GM19372 (cell line): ENCODE data around the gene EXT2.

Experiments
- ATAC-seq: cut with Tn5 transposase; IDR thresholded peaks from one replicate; pipeline ENCODE4 v1.9.1; 2021; ENCODE audit warnings: mild to moderate bottlenecking, low read depth, moderate library complexity; ENCODE audit not compliant: unreplicated experiment

EXT2 gene

GRCh38 chr11:44279483-44279882 lies 184.0 kb downstream of the EXT2 start:
- no peak for ATAC-seq

- ATAC-seq = no peak
Observed at GRCh38 chr11:44280257-44280656, 184.8 kb downstream of the EXT2 start.

- ATAC-seq = no peak
Observed at GRCh38 chr11:44281151-44281550, 185.7 kb downstream of the EXT2 start.

- ATAC-seq = no peak
Observed at GRCh38 chr11:44282620-44283019, 187.1 kb downstream of the EXT2 start.

GRCh38 chr11:44285756-44286155 lies 190.3 kb downstream of the EXT2 start:
- ATAC-seq = no peak

GRCh38 chr11:44286268-44286880 lies 190.9 kb downstream of the EXT2 start:
- peak; percentile 81 for ATAC-seq

GRCh38 chr11:44286911-44287310 lies 191.4 kb downstream of the EXT2 start:
- no peak for ATAC-seq

GRCh38 chr11:44288133-44288526 lies 192.7 kb downstream of the EXT2 start:
- no peak for ATAC-seq

GRCh38 chr11:44290208-44290607 lies 194.7 kb downstream of the EXT2 start:
- ATAC-seq = no peak
